ENCODE results near the gene P2RX3.
"Not testable (repeated sequence)": the region's sequence is repeated elsewhere in the genome, so short reads cannot be mapped to it uniquely, and the experiment has no call there.

Gene P2RX3

GRCh38 chr11:57338142-57338541, at the start of gene P2RX3:
Gene P2RX3 (plus strand): TSS chr11:57338352. CDS start chr11:57338551, 199 bp downstream.
- no peak for DNase-seq (ENCODE audit: low read depth)
- no peak within 1 kb of the TSS for H3K4me3 ChIP-seq (ENCODE audit: low read depth, low read length)
- TF ChIP-seq CTCF (IDR thresholded peaks at IDR 0.05; ENCODE audit: insufficient read depth, low read depth, low read length, missing control alignments) = no peak

DNA sequence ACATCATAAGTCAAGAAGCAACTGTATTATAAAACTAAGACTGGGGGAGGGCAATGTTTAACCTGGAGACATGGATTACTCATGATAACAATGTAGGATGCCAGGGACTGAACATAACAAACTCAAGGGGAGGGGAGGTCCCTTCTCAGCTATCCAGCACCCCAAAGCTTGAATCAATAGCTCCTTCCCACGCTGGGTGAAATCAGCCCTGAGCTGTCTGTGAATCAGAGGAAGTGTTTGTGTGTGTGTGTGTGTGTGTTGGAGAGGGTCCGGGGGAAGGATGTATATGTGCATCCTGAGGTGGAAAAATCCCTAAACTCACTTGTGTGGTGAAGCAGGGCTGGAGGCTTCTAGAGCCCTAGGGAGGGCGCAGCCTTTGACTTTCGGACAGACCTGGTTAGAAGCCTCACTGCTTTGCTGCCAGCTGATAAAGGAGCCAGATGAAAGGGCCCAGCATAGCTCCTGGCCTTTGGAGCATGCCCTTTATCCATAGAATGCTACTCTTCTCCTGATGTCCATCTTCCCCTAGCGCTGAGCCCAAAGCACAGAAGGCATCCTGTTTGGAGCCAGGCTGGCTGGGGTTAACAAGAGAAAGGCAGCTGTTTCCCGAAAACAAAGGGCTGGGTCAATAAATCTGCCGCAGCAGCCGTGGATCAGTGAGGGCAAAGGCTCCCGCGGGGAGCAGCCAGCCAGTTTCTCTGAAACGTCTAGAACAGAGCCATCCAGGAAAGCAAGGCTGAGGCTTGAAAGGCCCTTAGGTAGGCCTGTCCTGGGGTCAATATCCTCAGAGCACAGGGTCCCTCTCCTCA, 49.2 kb upstream of the P2RX3 start:
- no peak overlapping the region for H3K4me3 ChIP-seq (ENCODE audit: low read depth, low read length)
- TF ChIP-seq CTCF (IDR thresholded peaks at IDR 0.05; ENCODE audit: insufficient read depth, low read depth, low read length, missing control alignments) = no peak
- DNase-seq (ENCODE audit: low read depth) = no peak

DNA sequence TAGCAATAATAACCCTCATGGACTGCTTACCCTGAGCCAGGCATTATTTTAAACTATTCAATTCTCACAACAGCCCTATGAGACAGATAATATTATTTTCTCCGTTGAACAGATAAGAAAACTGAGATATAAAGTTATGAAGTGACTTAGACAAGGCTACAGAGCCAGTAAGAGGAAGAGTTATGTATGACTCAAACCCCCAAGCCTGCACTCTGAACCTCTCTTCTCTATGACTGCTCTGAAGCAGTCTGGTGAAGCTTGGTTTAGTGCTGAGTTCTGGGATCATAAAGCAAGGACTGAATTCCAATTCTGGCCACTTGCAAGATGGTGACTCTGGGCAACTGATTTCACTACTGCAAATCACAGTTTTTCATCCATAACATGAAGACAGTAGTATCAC, 47.9 kb upstream of the P2RX3 start:
- DNase-seq (ENCODE audit: low read depth) = no peak
- H3K4me3 ChIP-seq (ENCODE audit: low read depth, low read length) = no peak overlapping the region
- TF ChIP-seq CTCF (IDR thresholded peaks at IDR 0.05; ENCODE audit: insufficient read depth, low read depth, low read length, missing control alignments) = no peak

GRCh38 chr11:57294225-57295131, 43.7 kb upstream of the P2RX3 start:
- TF ChIP-seq CTCF (IDR thresholded peaks at IDR 0.05; ENCODE audit: insufficient read depth, low read depth, low read length, missing control alignments) = no peak
- no peak for DNase-seq (ENCODE audit: low read depth)
- no peak overlapping the region for H3K4me3 ChIP-seq (ENCODE audit: low read depth, low read length)

DNA sequence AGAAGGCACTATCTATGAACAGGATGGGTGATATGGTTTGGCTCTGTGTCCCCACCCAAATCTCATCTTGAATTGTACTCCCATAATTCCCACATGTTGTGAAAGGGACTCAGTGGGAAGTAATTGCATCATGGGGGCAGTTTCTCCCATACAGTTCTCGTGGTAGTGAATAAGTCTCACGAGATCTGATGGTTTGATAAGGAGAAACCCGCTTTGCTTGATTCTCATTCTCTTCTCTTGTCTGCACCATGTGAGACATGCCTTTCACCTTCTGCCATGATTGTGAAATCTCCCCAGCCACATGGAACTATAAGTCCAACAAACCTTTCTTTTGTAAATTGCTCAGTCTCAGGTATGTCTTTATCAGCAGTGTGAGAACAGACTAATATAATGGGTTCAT, 41.9 kb upstream of the P2RX3 start:
- not testable (repeated sequence) for H3K4me3 ChIP-seq (ENCODE audit: low read depth, low read length); DNase-seq (ENCODE audit: low read depth)

- no peak overlapping the region for H3K4me3 ChIP-seq (ENCODE audit: low read depth, low read length)
- DNase-seq (ENCODE audit: low read depth) = no peak
- no peak for TF ChIP-seq CTCF (IDR thresholded peaks at IDR 0.05; ENCODE audit: insufficient read depth, low read depth, low read length, missing control alignments)
These were observed 40.9 kb upstream of the P2RX3 start for GRCh38 chr11:57297221-57297620.

GRCh38 chr11:57299150-57299737, 38.9 kb upstream of the P2RX3 start:
- no peak overlapping the region for H3K4me3 ChIP-seq (ENCODE audit: low read depth, low read length)
- no peak for DNase-seq (ENCODE audit: low read depth)
- no peak for TF ChIP-seq CTCF (IDR thresholded peaks at IDR 0.05; ENCODE audit: insufficient read depth, low read depth, low read length, missing control alignments)

Data from GM12865 (cell line).